ENCODE data around the gene ANKRD33B.

GRCh38 chr5:10700516-10700915 lies 136.6 kb downstream of the ANKRD33B start:
- TF ChIP-seq CTCF (conservative IDR thresholded peaks at IDR 0.05; ENCODE audit: low read depth, low read length), result no peak
- no peak for TF ChIP-seq EZH2 (IDR thresholded peaks at IDR 0.05; ENCODE audit: borderline replicate concordance, low read depth, low read length, poor library complexity, severe bottlenecking)

Data from A673 (cell line).